ENCODE measurements around the gene TOMM6.
"Not testable (repeated sequence)": the region's sequence is repeated elsewhere in the genome, so short reads cannot be mapped to it uniquely, and the experiment has no call there.

The TOMM6 gene

GRCh38 chr6:41766043-41766664 lies 21.3 kb upstream of the TOMM6 start:
- DNase-seq, result not testable (repeated sequence)

- peak; percentile 98 for DNase-seq
These were observed 20.2 kb upstream of the TOMM6 start for GRCh38 chr6:41767112-41767833.

GRCh38 chr6:41768545-41769308 lies 18.8 kb upstream of the TOMM6 start:
- DNase-seq, result peak; percentile 84

GRCh38 chr6:41769376-41769775 lies 18.1 kb upstream of the TOMM6 start:
- peak; percentile 35 for DNase-seq

- DNase-seq, result peak; percentile 35
These were observed 17.0 kb upstream of the TOMM6 start for GRCh38 chr6:41770381-41771057.

- DNase-seq, result peak; percentile 40
These were observed 16.2 kb upstream of the TOMM6 start for GRCh38 chr6:41771058-41771983.

GRCh38 chr6:41774841-41775240 lies 12.7 kb upstream of the TOMM6 start:
- DNase-seq, result no peak

- DNase-seq, result no peak
These were observed 12.1 kb upstream of the TOMM6 start for GRCh38 chr6:41775293-41775882.

GRCh38 chr6:41777551-41778285 lies 9.8 kb upstream of the TOMM6 start:
- DNase-seq, result no peak

GRCh38 chr6:41778895-41779294 lies 8.6 kb upstream of the TOMM6 start:
- DNase-seq, result no peak

GRCh38 chr6:41779336-41779735 lies 8.2 kb upstream of the TOMM6 start:
- no peak for DNase-seq

- peak; percentile 98 for DNase-seq
These were observed 7.5 kb upstream of the TOMM6 start, which contains the start of gene FRS3 for GRCh38 chr6:41779788-41780550. TSS of gene FRS3 (minus strand) at chr6:41779900. CDS start at chr6:41776987, 2,913 bp downstream.

- no peak for DNase-seq
These were observed 6.7 kb upstream of the TOMM6 start, which contains the start of gene PRICKLE4 for GRCh38 chr6:41780551-41781365. TSS of gene PRICKLE4 (plus strand) at chr6:41780782. CDS start at chr6:41783474, 2,692 bp downstream.

GRCh38 chr6:41781366-41781730 lies 6.1 kb upstream of the TOMM6 start:
- DNase-seq, result no peak

- no peak for DNase-seq
These were observed 4.3 kb upstream of the TOMM6 start for GRCh38 chr6:41783106-41783780.

GRCh38 chr6:41784581-41785171 lies 2.8 kb upstream of the TOMM6 start:
- peak; percentile 74 for DNase-seq

- DNase-seq, result no peak
These were observed 2.2 kb upstream of the TOMM6 start for GRCh38 chr6:41785254-41785653.
